Spinal cord (tissue), 10 donors: ENCODE measurements around the gene NFIA. TPM values are rescaled to one million over a fixed set of nuclear protein-coding genes. Genes with fewer than 3 reads are reported as not detected.

Experiments
- DNase-seq, 6 donors: peaks; one replicate each; pipeline versions ENCODE4 v3.0.0 to v3.0.0-alpha.2; 2013 to 2015; ENCODE audit warnings: low spot score in 6 of 6, low read depth in 4 of 6
- H3K27ac ChIP-seq: one replicate; pipeline ENCODE4 v1.5.1; 2013; ENCODE audit warnings: low read depth, low read length, control low read depth
- H3K27me3 ChIP-seq: one replicate; pipeline ENCODE4 v1.6.1; 2013; ENCODE audit warnings: low read length; ENCODE audit not compliant: control insufficient read depth, insufficient read depth
- H3K36me3 ChIP-seq: one replicate; pipeline ENCODE4 v1.6.1; 2013; ENCODE audit warnings: low read length; ENCODE audit not compliant: control insufficient read depth, insufficient read depth
- H3K4me1 ChIP-seq: one replicate; pipeline ENCODE4 v1.6.1; 2013; ENCODE audit warnings: low read length; ENCODE audit not compliant: control insufficient read depth, insufficient read depth
- H3K4me3 ChIP-seq: one replicate; pipeline ENCODE4 v1.5.1; 2013; ENCODE audit warnings: low read depth, low read length, control low read depth
- H3K9me3 ChIP-seq: one replicate; pipeline ENCODE4 v1.6.1; 2013; ENCODE audit warnings: low read length; ENCODE audit not compliant: control insufficient read depth, insufficient read depth
- WGBS: methylation state at CpG from one replicate; pipeline ENCODE4 v1.1.5; 2013; ENCODE audit warnings: missing lambda C conversion rate; ENCODE audit not compliant: insufficient coverage; 5-methylcytosine and 5-hydroxymethylcytosine counted together
- polyA plus RNA-seq, 2 donors: library from polyadenylated mRNA; unstranded; fragments of 120-200 nt; gene quantifications; one replicate each; pipeline ENCODE4 v1.2.1, GENCODE V29; 2013; ENCODE audit not compliant: insufficient read length in 2 of 2
- total RNA-seq, 2 donors: library from RNA; depleted of rRNA in 1 of 2; stranded (reverse); fragments of 120-200 nt in 1 of 2; fragments of >200 nt in 1 of 2; gene quantifications; one replicate each; pipeline versions ENCODE4 v1.2.3 to v1.2.4, GENCODE V29; 2013 to 2014
- donor health status: healthy.

NFIA gene
- total and polyA plus RNA-seq, 4 donors = 36.1 to 77.2 (median 62.5) TPM

DNA sequence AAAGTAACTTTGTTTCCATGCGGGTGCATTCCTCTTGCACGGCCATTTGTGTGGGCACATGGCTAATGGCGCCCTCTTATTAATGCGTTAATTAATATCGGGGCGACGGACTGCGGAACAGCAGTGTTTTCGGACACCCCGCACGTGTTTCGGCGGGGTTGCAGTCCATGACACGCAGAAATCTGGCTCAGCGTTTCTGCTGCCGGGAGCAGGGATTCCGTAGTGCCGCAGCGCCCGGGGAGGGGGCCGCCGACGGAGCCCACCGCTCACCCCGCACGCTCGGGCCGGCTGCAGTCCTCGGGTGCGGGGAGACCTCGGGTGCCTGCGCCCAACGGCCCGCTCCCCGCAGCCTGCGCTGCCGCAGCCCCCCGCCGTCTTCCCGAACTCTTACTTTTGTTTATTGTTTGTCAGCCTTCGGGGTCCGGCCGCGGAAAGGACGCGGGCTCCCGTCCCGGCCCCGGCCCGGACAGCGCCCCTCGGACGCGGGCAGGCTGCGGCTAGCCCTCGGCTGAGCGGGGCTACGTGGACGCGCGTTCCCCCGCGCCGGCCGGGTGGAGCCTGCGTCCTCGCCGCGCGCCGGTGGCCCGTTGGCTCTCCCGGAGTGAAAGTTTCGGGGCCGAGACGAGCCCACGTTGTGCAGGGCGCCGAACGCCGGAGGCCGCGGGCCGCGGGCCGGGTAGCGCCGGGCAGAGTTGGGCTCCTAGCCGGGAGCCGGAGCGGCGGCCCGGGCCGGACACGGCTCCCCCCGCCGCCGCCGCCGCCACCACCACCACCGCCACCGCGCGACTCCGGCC, 849 bp downstream of the NFIA start:
- H3K27me3 ChIP-seq = no peaks in the 10 kb centered on the region
- under 1% methylated on average over 99 of the region's 105 CpGs for WGBS
- peaks cover 15% of the 10 kb centered on the region for H3K4me1 ChIP-seq
- H3K9me3 ChIP-seq = no peaks in the 10 kb centered on the region
- H3K27ac ChIP-seq = peak overlapping the region; percentile 95
- H3K36me3 ChIP-seq = no peaks in the 10 kb centered on the region
- H3K4me3 ChIP-seq = peak overlapping the region; percentile 83
- peak in 1 of 6 donors; percentile 54 for DNase-seq

DNA sequence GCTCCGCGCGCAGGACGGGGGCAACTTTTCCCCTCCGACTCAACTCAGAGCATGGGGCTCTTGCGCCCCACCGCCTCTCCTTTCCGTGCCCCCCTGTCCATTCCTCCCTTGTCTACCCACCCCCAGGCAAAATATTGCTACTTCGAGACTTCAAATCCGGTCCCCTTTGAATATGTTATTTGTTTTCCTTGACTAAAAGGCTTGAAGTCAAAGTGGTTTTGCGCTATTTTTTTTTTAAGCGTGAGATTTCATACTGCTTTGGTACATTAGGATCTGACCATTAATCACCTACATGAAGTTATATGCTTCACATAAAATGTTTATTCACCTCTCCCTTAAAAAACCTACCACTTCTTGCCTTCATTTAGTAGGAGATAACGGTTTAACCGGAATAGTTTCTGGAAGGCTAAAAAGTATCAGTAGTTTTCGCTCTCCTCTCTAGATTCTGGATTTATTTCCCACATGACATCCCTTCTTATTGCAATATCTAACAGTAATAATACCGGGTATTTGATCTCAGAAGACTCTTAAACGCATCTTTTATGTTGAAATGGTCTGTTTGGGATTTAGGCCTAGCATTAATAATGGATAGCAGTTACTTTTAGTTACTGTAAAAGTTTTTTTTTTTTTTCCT, 1.6 kb downstream of the NFIA start:
- Histone ChIP-seq H3K27ac (peak overlapping the region; percentile 80), H3K4me1 (peaks cover 15% of the 10 kb centered on the region), H3K27me3 (no peaks in the 10 kb centered on the region), H3K9me3 (no peaks in the 10 kb centered on the region), H3K36me3 (peaks cover 2% of the 10 kb centered on the region), H3K4me3 (peak overlapping the region; percentile 83)
- 0% methylated on average over 3 of the region's 17 CpGs for WGBS
- no peak for DNase-seq

DNA sequence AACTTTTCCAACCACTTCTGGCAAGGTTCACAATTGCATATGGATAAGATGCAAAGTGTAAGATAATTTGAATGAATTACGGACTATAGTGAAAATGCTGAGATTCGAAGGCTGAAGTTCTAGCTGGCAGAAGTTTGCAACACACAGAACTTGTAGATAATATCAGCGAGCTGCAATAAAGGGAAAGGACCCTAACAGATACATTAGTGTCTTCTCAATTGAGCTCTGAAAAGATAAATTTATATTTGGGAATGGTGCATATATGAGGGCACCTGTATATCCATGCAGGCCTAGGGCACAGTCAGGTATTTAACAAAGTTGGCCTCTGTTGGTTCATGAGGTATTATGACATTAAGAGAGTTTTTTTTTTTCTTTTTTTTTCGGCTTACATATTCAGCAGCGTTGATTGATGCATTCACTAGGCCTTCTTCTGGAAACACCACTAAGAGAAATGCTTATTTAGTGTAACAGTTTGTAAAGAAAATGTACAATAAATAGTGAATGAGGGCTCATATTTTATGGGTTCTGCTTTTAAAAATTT, 2.2 kb downstream of the NFIA start:
- peak in 1 of 6 donors; percentile 85 for DNase-seq
- Histone ChIP-seq H3K27me3 (no peaks in the 10 kb centered on the region), H3K9me3 (no peaks in the 10 kb centered on the region), H3K4me3 (peak overlapping the region; percentile 83), H3K27ac (peak overlapping the region; percentile 80), H3K4me1 (peaks cover 12% of the 10 kb centered on the region), H3K36me3 (peaks cover 2% of the 10 kb centered on the region)
- WGBS = 35% methylated on average over 3 of the region's 5 CpGs

- Histone ChIP-seq H3K9me3 (no peaks in the 10 kb centered on the region), H3K36me3 (peaks cover 2% of the 10 kb centered on the region), H3K4me1 (peaks cover 7% of the 10 kb centered on the region), H3K27me3 (no peaks in the 10 kb centered on the region), H3K27ac (peak overlapping the region; percentile 80), H3K4me3 (peak overlapping the region; percentile 83)
- no CpG with 5 or more reads among the region's 3 CpGs for WGBS
- peak in 1 of 6 donors; percentile 58 for DNase-seq
Observed at GRCh38 chr1:61085206-61085982, 3.0 kb downstream of the NFIA start.

DNA sequence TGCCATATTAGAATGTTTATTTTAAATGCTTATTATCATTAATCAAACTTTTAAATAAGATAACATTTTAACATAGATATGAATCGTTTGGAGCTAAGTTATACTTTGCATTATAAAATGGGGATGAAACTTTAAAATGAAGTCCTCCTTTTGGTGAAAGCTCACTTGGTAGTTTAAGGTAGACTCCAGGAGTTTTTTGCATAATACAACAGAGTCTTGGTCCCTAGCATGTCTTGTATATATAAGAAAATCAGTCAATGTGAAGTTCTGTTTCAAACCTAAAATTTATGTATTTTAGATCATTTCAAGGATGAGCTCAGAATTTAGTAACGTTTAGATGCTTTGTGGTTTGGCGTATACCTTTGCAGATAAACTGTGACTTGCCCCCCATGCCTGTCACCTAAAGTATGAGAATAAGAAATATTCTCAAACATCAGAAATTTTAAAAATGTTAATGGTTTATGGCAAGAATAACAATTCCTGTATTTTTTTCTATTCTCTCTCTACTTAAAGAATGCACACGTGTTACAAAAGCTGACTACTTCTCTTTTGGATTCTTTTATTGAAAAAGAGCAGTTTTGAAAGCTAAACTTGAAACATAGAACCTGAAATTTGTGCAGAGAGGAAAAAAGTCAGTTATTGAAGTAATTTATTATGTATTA, 3.8 kb downstream of the NFIA start:
- DNase-seq = no peak
- no peaks in the 10 kb centered on the region for H3K27me3 ChIP-seq
- peak overlapping the region; percentile 47 for H3K27ac ChIP-seq
- no CpG with 5 or more reads among the region's 4 CpGs for WGBS
- H3K4me1 ChIP-seq = peaks cover 5% of the 10 kb centered on the region
- H3K36me3 ChIP-seq = peaks cover 2% of the 10 kb centered on the region
- H3K9me3 ChIP-seq = no peaks in the 10 kb centered on the region
- H3K4me3 ChIP-seq = peak overlapping the region; percentile 83

GRCh38 chr1:61087571-61087970, 5.2 kb downstream of the NFIA start:
- Histone ChIP-seq H3K9me3 (no peaks in the 10 kb centered on the region), H3K4me1 (no peaks in the 10 kb centered on the region), H3K36me3 (peaks cover 2% of the 10 kb centered on the region), H3K27ac (peak overlapping the region; percentile 13), H3K27me3 (no peaks in the 10 kb centered on the region), H3K4me3 (no peak overlapping the region)
- whole genome bisulfite sequencing = no CpG with 5 or more reads among the region's 3 CpGs
- DNase-seq = peak in 1 of 6 donors; percentile 63

GRCh38 chr1:61088163-61088974, 6.0 kb downstream of the NFIA start:
- Histone ChIP-seq H3K36me3 (peaks cover 2% of the 10 kb centered on the region), H3K27ac (no peak overlapping the region), H3K27me3 (no peaks in the 10 kb centered on the region), H3K4me1 (no peaks in the 10 kb centered on the region), H3K9me3 (no peaks in the 10 kb centered on the region), H3K4me3 (no peak overlapping the region)
- 78% methylated on average over 13 of the region's 25 CpGs for whole genome bisulfite sequencing
- peak in 1 of 6 donors; percentile 64 for DNase-seq

GRCh38 chr1:61089338-61089737, 7.0 kb downstream of the NFIA start:
- Histone ChIP-seq H3K4me1 (no peaks in the 10 kb centered on the region), H3K36me3 (peaks cover 2% of the 10 kb centered on the region), H3K9me3 (no peaks in the 10 kb centered on the region), H3K4me3 (no peak overlapping the region), H3K27me3 (no peaks in the 10 kb centered on the region), H3K27ac (peak overlapping the region; percentile 20)
- WGBS = no CpG with 5 or more reads among the region's 4 CpGs
- DNase-seq = no peak
